ENCODE measurements around the gene SFMBT2.

SFMBT2 gene

GRCh38 chr10:7424919-7425318, 14.1 kb upstream of the SFMBT2 start:
- DNase-seq: no peak

DNA sequence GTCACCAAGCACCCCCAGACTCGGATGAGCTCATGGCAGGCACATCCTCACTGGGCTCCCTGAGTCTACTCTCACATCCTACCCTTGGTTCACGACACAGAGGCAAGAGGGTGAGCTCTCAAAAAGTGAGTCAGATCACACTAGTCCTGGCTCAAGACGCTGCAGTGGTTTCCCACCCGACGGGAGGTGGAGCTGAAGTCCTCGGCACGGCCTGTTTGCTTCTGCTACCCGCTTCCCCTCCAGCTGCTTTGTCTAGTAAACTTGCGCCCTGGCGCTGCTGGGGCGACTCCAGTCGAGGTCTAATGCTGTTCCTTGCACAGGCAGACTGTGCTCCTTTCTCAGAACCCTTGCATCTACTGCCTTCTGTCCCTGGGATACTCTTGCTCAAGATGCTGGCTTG, 13.5 kb upstream of the SFMBT2 start:
- DNase-seq: no peak

DNA sequence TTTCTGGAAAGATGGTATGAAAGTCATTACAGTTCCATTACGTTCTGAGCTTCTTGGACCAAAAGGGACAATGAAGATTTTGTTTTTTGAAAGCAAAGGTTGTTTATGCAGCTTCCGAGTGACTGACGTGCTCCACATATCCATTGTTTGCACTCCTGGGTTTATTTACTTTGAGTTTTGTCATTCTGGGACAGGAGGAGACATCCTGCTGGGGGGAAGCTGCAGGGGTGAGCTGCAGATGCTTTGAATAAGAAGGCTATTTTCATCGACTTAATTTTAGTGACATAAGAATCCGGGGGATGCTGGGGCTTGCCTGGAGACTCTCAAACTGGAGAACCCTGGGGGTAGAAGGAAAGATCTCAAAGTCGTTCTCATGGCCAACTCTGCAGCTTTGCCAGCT, 12.7 kb upstream of the SFMBT2 start:
- DNase-seq: no peak

DNA sequence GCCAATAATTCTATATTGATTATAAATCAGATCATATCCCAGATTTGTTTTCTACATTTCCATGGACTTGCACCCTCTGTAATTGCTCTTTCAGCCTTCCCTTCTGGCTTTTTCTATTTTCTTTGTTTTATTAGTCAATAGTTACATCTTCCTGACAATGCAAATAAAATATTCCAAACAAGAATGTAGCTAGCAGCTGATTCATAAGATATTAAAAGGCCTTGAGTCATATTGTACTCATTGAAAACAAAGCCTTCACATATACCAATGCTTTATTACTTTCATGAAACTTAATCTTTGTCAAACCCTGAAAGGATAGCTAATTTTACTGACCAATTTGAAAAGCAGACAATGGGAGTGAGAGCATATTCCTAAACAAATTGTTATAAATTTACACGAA, 10.7 kb upstream of the SFMBT2 start:
- no peak for DNase-seq

DNA sequence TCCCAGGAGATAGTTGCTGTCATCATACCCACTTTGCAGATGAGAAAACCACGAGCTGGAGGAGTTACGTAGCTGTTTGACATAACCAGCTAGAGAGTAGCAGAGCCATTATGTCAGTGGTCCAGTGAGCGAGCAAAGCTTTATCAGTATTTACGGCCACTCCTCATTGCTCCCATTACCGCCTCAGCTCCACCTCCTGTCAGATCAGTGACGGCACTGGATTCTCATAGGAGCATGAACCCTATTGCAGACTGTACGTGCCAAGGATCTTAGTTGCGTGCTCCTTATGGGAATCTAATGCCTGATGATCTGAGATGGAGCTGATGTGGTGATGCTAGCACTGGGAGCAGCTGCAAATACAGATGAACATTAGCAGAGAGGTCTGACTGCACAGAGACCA, 9.2 kb upstream of the SFMBT2 start:
- no peak for DNase-seq

- no peak for DNase-seq
Measured at GRCh38 chr10:7417807-7418206, 7.0 kb upstream of the SFMBT2 start.

GRCh38 chr10:7417103-7417623, 6.3 kb upstream of the SFMBT2 start:
- peak in 1 of 2 donors; percentile 64 for DNase-seq

DNA sequence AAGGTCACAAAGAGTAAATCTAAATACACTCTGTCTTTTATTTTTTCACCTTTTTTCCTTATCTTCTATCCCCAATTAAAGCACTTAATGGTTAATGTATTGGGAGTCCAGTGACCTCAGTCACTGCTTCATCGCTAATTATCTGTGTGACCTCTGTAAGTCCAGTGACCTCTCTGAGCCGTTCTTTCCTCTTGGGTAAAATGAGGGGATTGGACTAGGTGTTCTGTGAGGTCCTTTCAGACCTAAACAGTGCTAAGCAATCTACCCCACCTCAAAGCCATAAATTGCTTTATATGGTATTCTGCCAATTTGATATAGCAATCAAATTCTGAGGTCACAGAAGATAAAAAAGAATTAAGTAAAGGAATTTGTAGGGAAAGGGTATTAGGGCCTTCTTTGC, 3.9 kb upstream of the SFMBT2 start:
- no peak for DNase-seq

GRCh38 chr10:7412928-7413282, 2.1 kb upstream of the SFMBT2 start:
- DNase-seq: no peak

DNA sequence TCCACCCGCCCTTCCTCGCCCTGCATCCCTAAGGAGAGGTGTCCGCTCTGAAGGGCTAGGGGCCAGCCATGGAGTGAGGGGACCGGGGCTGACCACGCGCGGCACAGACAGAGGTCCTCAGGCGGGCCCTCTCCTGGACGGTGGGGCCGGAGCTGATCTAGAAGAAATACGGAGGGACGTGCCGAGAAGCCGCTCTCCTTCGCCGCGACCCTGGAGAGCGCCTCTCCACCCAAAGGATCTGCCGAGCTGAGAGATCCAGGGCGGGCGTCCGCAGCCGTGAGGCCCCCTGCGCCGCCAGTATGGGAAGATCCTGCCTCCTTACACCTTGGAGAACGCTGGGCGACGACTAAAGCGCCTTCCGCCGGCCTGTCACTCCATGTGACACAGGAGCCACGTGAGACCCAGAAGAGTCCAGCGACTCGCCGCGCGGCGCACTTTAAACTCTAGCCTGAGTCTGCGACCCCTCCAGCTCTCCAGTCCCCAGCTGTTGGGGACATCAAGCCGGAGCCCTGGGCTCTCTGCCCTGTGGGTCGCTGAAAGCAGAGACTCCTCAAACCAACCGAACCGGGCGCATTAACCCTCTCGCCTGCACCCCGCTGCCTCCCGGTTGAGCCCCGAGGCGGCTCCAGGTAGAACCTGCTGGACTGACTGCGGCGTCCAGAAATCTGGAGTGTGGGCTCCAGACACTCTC, 1.5 kb upstream of the SFMBT2 start:
- peak; percentile 25 to 46 for DNase-seq

- DNase-seq: no peak
Measured at GRCh38 chr10:7411671-7412128, 866 bp upstream of the SFMBT2 start.

DNA sequence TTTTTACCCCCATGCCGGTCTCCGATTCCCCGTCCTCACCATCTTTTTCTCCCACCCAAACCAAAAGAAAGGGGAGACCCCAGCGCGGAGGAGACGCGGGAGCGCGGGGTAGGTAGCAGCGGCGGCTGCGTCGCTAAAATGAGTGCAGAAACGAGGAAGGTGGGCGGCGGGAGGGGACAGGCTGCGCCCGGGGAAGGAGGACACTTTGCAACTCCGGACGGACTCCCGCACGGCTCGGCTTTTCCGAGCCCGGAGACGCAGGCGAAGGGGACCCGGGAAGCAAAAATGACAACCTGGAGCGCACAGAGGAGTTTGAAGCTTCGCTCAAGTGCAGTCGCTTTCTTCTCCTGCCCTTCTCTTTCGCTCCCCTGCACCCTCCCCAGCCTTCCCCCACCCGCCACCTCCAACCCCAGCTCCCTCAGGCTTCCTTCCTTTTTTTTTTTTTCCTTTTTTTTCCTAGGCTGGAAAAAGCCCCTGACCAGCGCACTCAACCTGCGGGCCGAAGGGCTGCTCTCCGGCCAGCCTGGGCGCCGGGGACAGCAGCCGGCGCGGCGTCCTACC, 453 bp downstream of the SFMBT2 start:
- DNase-seq: no peak

- DNase-seq: peak; percentile 21 to 36
Measured at GRCh38 chr10:7409732-7410168, 1.1 kb downstream of the SFMBT2 start.

- DNase-seq: no peak
Measured at GRCh38 chr10:7409045-7409731, 1.6 kb downstream of the SFMBT2 start.

GRCh38 chr10:7408291-7409044, 2.4 kb downstream of the SFMBT2 start:
- DNase-seq: peak; percentile 47 to 64

DNA sequence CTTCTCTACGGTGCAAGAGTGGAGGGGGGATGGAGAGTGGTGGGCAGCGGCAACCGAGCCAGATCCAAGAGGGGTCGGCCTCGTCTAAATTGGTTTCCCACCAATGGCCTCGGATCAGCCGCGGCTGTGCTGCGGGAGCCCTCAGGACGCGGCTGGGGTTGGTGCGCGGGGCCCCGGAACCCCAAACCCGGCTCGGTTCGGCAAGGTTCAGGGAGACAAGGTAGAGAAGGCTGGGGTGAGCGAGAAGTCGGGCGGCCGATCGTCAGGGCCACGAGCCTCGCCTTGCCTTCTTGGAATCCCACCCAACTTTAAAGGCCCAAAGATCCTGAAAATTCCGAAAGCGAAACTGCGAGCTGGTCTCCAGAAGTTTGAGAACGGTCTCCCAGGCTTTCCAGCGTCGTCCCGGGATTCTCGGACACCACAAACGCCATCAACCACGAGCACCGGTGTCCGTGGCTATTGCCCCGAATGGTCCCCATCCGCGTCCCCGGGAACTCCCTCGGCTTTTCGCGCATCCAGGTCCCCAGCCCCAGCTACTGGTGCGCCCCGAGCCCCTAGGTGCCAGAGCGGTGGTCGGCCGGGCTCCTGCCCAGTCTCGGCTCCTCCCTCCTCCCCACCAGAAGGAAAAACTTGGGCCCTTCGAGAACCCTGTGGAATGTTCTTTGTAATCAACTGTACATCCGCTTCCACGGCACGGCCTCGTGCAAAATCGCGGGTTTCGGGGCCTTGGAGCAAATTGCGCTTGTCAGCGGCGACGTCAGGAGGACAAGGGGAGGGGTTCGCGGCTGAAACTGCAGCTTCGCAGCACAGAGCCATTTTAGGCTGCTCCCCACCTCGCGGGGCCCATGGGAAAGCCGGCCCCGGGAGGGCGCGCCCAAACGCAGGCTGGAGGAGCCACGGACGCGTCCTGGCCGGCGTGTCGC, 3.2 kb downstream of the SFMBT2 start:
- DNase-seq: peak in 1 of 2 donors; percentile 22

DNA sequence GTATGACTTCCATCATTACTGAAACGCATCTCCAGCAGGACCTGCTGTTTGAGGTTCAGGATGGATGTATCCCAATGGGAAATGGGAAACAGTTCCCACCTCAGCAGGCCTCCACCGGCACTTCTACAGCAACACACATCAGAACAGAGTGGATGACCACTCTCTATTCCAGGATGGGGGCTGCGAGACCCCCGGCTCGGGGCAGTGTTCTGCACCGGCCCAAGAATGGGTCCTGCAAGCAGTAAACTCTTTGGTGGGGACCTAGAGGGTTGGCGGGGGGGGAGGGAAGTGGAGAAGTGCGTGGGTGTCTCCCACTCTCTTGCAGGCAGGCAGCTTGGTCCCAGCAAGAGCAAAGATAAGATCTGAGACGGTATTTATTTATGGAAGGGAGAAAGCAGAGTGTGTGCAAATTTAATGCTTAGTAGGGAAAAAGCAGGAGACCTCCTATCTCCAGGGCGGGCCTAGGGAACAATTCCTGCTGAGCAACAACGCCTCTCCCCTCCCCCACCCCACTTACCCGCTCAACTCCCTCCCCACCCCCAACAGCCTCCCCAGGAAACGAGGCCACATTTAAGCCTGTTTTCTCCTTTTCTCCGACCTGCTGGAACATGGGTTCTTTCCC, 4.0 kb downstream of the SFMBT2 start:
- no peak for DNase-seq

GRCh38 chr10:7405637-7406036, 5.2 kb downstream of the SFMBT2 start:
- no peak for DNase-seq

DNA sequence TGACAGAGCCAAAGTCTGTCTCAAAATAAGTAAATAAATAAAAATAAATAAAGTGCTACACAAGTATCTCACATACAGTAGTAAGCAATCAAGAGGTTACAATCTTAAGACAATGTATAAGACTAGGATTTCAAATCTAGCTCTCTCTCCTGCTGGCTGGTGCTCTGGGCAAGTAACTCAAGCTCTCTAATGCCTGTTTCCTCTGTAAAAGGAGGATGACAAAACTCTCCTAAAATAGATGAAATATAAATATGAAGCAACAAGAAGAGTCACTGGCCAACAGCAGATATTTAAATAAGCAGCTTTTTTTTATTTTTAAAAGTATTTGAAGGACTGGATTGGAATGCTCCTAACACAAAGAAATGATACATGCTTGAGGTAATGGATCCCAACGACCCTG, 7.2 kb downstream of the SFMBT2 start:
- DNase-seq: no peak

DNA sequence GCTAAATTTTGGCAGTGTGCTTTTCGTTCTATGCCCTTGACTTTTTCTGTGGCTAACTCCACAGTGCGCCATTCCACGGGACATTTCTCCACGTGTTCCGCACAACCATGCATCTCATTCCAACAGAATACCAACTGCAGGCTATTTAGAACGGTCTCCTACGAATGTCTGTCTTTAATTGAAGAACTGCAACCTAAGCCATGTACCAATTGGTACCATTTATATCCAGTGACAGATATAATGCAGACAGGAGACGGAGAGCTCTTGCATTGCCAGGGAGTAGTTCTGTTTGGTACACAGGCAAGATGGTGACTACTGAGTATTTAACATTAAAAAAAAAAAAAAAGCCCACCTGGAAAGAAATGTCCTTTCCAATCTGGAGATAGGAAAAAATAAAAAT, 9.1 kb downstream of the SFMBT2 start:
- DNase-seq: no peak

GRCh38 chr10:7401156-7401555, 9.7 kb downstream of the SFMBT2 start:
- DNase-seq: no peak
